HG03432 (cell line): Measurements from ENCODE around the gene FOXA1.

Source experiments
- ATAC-seq: cut with Tn5 transposase; IDR thresholded peaks from one replicate; pipeline ENCODE4 v1.9.1; 2021; ENCODE audit warnings: mild to moderate bottlenecking, moderate library complexity; ENCODE audit not compliant: unreplicated experiment

The FOXA1 gene

GRCh38 chr14:37590428-37591139 lies 4.5 kb downstream of the FOXA1 start:
- no peak for ATAC-seq

- ATAC-seq = no peak
These were observed 5.2 kb downstream of the FOXA1 start for GRCh38 chr14:37589715-37590427.

- ATAC-seq = no peak
These were observed 5.9 kb downstream of the FOXA1 start for GRCh38 chr14:37588956-37589714.

GRCh38 chr14:37588667-37588955 lies 6.4 kb downstream of the FOXA1 start:
- ATAC-seq = no peak

GRCh38 chr14:37587881-37588666 lies 7.0 kb downstream of the FOXA1 start:
- no peak for ATAC-seq

GRCh38 chr14:37587131-37587803 lies 7.8 kb downstream of the FOXA1 start:
- no peak for ATAC-seq

GRCh38 chr14:37586797-37587130 lies 8.3 kb downstream of the FOXA1 start:
- no peak for ATAC-seq

GRCh38 chr14:37585971-37586796 lies 8.9 kb downstream of the FOXA1 start:
- no peak for ATAC-seq

- no peak for ATAC-seq
These were observed 9.9 kb downstream of the FOXA1 start for GRCh38 chr14:37585101-37585511.

- no peak for ATAC-seq
These were observed 10.6 kb downstream of the FOXA1 start for GRCh38 chr14:37584211-37585100.

GRCh38 chr14:37583358-37584210 lies 11.5 kb downstream of the FOXA1 start:
- ATAC-seq = no peak

- no peak for ATAC-seq
These were observed 14.9 kb downstream of the FOXA1 start for GRCh38 chr14:37580146-37580545.

- ATAC-seq = no peak
These were observed 15.8 kb downstream of the FOXA1 start for GRCh38 chr14:37579274-37579673.

- no peak for ATAC-seq
These were observed 21.7 kb downstream of the FOXA1 start for GRCh38 chr14:37573356-37573755.

GRCh38 chr14:37571391-37571790 lies 23.7 kb downstream of the FOXA1 start:
- no peak for ATAC-seq

- no peak for ATAC-seq
These were observed 25.3 kb downstream of the FOXA1 start for GRCh38 chr14:37569729-37570128.

- no peak for ATAC-seq
These were observed 28.2 kb downstream of the FOXA1 start for GRCh38 chr14:37566811-37567371.

- ATAC-seq = no peak
These were observed 29.5 kb downstream of the FOXA1 start for GRCh38 chr14:37565550-37565949.
